GM12801 (cell line): ENCODE results near the gene FAM98C.

Source experiments
- TF ChIP-seq, protein P1 (sequence below): IDR thresholded peaks from one replicate; pipeline ENCODE4 v1.5.1; 2011; ENCODE audit warnings: control low read depth; ENCODE audit not compliant: insufficient read length; ENCODE audit errors: extremely low read depth

FAM98C gene

DNA sequence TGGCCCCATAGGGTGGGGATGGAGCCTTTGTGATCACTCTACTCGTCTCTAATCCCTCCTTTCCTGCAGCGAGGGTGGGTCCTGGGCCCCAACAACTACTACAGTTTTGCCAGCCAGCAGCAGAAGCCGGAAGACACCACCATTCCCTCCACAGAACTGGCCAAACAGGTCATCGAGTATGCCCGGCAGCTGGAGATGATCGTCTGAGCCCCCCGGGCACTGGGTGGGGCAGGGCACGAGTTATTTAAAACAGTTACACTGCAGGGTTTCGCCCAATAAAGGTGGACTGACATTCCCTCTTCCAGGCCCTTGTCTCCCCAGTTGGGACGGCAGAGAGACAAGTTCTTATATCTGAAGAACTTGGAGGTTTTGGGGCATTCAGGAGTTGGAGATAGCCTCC is 19.7 kb upstream of the FAM98C start:
- TF ChIP-seq, protein P1, sequence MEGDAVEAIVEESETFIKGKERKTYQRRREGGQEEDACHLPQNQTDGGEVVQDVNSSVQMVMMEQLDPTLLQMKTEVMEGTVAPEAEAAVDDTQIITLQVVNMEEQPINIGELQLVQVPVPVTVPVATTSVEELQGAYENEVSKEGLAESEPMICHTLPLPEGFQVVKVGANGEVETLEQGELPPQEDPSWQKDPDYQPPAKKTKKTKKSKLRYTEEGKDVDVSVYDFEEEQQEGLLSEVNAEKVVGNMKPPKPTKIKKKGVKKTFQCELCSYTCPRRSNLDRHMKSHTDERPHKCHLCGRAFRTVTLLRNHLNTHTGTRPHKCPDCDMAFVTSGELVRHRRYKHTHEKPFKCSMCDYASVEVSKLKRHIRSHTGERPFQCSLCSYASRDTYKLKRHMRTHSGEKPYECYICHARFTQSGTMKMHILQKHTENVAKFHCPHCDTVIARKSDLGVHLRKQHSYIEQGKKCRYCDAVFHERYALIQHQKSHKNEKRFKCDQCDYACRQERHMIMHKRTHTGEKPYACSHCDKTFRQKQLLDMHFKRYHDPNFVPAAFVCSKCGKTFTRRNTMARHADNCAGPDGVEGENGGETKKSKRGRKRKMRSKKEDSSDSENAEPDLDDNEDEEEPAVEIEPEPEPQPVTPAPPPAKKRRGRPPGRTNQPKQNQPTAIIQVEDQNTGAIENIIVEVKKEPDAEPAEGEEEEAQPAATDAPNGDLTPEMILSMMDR: no peak

DNA sequence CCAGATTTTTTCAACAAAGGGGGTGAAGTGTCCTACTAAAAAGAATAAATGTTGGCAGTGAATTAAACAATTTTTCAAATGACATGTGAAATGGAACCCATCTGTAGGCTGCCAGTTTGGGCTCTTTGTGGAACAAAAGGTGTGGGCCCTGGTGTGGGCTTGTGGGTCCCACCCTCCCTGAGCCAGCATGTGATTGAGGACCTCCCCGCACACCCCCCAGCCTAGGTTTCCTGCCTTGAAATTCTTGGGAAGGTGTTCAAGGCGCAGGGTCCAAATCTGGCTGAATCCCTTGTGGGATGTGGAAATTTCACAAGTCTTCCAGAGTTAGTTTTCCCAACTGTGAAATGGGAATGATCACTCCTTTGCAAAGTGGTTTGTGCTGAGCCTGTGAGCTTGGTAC is 19.1 kb upstream of the FAM98C start:
- TF ChIP-seq, protein P1: no peak

DNA sequence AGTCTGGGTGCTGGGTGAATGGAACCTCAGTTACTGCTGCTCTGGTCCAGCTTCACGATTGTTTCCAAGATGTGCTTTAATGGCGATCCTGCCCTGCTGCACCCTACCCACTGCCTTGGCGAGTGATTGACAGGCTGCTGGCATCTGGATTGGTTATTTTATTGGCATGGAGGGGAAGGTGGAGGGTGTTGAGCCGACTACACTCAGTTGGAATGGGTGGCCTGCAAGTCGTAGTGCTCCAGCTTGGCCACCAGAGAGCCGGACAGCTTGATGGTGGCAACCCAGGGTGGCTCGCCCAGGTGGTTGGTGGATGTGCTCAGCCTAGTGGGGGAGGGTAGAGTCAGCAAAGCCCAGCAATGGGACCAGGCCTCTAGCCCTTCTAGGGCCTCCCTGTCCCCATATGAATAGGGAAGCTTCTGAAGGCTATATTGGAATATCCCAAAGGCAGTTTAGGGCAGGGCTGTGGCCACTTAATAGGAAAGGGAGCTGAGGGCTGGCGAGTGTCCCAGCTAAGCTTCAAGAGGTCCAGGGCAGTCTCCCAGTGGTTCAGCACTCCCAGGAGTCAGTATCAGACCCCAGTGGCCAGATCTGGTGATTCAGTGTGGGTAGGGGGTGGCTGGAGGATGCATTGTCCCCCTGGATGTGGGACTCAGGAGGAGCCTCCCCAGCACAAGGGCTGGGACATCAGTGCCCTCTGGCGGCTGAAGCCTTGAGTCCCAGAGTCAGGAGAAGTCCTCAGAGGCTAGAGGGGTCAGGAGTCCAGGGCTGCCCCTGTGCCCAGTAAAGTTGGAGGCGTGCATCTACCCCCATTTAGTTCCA is 18.5 kb upstream of the FAM98C start:
- TF ChIP-seq, protein P1: no peak

DNA sequence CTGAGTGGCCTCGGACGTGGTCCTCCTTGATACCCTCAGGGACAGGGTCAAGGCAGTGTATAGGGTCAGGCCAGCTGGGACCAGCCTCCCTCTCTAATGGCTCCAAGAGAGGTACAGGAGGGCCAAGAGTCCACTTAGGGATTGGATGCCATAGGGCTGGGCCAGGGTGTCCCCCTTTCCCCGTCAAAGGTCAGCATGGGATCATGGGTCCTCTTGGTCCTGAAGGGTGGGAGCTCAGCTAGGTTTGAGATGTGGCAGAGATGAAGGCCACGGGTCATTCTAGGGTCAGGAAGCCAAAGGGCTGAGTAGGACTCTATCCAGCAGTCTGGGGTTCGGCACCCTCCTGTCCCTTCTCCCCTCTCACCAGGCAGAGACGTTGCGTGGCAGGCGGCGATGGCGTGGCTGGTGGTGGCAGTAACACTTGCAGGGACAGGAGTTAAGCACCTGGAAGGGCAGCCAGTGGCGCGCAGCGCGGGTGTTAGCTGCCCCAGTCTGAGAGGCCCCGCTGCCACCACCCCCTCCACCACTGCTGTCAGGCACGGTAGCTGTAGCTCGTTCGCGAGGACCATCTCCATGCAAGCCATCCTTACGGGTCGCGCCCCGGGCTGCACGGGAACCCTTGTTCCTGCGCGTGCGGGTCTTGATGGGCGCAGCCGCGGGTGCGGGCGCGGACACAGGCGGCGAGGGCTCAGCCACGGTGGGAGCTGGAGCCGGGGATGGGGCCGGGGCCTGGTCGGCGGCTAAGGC is 17.7 kb upstream of the FAM98C start:
- TF ChIP-seq, protein P1: no peak

DNA sequence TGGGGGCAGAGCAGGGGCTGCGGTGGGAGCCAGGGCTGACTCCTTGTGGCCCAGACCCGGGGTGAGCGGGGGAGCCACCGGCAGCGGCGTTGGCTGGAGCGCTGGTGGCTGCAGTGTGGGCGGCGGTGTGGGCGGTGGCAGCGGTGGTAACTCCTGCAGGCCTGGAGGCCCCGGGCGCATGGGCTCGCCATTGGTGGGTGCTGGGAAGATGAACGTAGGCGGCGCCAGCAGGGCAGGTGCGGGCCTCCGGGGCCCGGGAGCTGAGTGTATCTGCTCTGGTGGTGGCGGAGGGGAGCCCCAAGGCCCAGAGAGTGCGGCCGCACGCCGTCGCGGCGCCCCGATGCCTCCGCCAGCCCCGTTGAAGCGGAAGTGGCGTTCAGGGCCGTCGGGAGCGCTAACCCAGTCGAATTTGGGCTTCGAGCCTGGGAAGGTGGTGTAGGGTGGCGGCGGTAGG is 17.1 kb upstream of the FAM98C start:
- TF ChIP-seq, protein P1: no peak

DNA sequence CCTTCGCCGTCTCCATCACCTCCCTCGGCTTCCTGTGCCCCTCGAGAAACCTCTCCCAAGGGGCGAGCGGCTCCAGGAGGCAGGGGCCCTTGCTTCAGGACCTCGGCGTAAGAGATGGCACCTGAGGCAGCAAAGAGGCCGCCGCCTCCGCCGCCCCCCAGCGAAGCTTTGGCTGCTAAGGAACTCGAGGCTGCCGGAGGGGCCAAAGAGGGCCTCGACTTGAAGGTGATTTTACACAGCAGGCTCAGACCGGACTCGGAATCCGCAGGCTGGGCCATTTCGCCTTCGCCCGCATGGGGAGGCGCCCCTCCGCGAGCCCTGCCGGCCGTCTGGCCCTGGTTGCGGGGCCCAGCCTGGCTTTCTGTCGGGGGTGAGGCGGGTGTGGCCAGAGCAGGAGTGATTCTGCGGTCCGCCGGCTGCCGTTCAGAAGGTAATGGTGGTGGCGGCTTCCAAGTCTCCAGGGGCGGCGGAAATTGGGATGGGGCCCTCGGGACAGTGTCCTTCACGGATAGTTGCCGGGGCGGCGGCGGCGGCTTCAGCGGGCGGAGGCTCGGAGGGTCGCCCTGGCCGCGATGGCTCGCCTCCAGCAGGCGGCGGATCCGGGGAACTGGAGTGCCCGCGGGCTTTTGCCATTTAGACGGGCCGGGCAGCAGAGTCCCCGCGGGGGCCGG is 16.5 kb upstream of the FAM98C start:
- TF ChIP-seq, protein P1: no peak

DNA sequence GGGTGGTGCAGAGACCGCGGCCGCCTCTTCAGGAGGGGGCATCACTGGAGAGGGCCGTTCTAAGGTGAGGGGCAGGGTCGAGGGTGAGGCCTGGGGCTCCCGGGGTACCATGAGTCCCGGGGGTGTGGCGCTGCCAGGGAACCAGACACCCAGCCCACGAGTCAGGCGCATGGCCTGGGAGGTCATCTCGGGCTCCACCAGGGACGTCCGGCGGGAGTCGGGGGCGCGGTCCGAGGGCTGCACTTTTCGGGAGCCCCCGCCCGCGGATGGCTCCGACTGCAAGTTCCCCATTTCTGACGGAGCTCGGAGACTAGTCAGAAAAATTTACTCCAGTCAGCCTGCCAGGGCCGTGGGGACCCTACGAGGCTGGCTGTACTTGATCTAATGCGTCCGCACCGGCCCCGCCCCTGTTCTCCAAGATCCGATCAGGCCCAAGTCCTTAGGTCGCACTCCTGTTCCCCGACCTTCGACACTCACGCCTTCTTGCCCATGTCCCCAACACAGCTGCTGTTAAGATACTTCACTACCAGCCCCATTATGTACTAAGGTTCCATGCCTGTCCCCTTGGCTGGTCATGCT is 15.8 kb upstream of the FAM98C start:
- TF ChIP-seq, protein P1: no peak
